Colonic mucosa (tissue), 4 donors: ENCODE results near the gene MFRP. TPM values are rescaled to one million over a fixed set of nuclear protein-coding genes. Genes with fewer than 3 reads are reported as not detected.

Experiments used
- DNase-seq: peaks from one replicate; pipeline ENCODE4 v3.0.0-alpha.2; 2020
- H3K27ac ChIP-seq: fragments of 200-600 bp; one replicate; pipeline ENCODE4 v1.8.0; 2021
- H3K27me3 ChIP-seq: fragments of 200-600 bp; one replicate; pipeline ENCODE4 v1.8.0; 2021
- H3K36me3 ChIP-seq: fragments of 200-600 bp; one replicate; pipeline ENCODE4 v1.8.0; 2021
- H3K4me1 ChIP-seq: fragments of 200-600 bp; one replicate; pipeline ENCODE4 v1.8.0; 2021; ENCODE audit warnings: mild to moderate bottlenecking
- H3K4me3 ChIP-seq: fragments of 200-600 bp; one replicate; pipeline ENCODE4 v1.8.0; 2021
- H3K9ac ChIP-seq, 2 donors: one replicate each; pipeline ENCODE4 v1.7.0; 2013; ENCODE audit warnings: control low read depth in 2 of 2, low read depth in 2 of 2, low read length in 2 of 2
- H3K9me3 ChIP-seq: fragments of 200-600 bp; one replicate; pipeline ENCODE4 v1.8.0; 2021
- CTCF ChIP-seq: fragments of 200-600 bp; IDR thresholded peaks from one replicate; pipeline ENCODE4 v1.8.0; 2022; ENCODE audit warnings: antibody characterized with exemption, mild to moderate bottlenecking
- intact Hi-C: fragments of 100-400 bp; cut with DNase I; formaldehyde crosslinking; loops from one replicate; pipeline ENCODE4 v1.14.1; 2022
- total RNA-seq, 2 donors: library from RNA; stranded (reverse); fragmentation: NEBNext Ultra II Directional in 1 of 2; extraction: Animal tissue kit (Norgen Biotek cat#: 25700) in 1 of 2; gene quantifications; one replicate each; pipeline ENCODE4 v1.2.1, GENCODE V29; 2021
- donor health status: healthy.
- donor health status: DM: no; HTN: no; CAD: no.
- donor health status: DM: no; HTN: no; CAD: no.

Gene MFRP
- total RNA-seq, 2 donors from 2014 or later, result not detected

GRCh38 chr11:119329320-119329719, 17.2 kb downstream of the MFRP start:
- intact Hi-C loops, result no loop called here
- DNase-seq, result no peak
- no peaks in the 10 kb centered on the region for H3K27me3 ChIP-seq
- H3K27ac ChIP-seq, result no peak overlapping the region
- no peaks in the 10 kb centered on the region for H3K4me1 ChIP-seq
- H3K4me3 ChIP-seq, result no peak overlapping the region
- H3K9me3 ChIP-seq, result no peaks in the 10 kb centered on the region
- no peak for TF ChIP-seq CTCF
- no peaks in the 10 kb centered on the region for H3K36me3 ChIP-seq
- H3K9ac ChIP-seq, result no peak overlapping the region

GRCh38 chr11:119324189-119324588, 22.3 kb downstream of the MFRP start:
- H3K27ac ChIP-seq, result no peak overlapping the region
- H3K36me3 ChIP-seq, result no peaks in the 10 kb centered on the region
- H3K9me3 ChIP-seq, result no peaks in the 10 kb centered on the region
- H3K4me1 ChIP-seq, result peaks cover 8% of the 10 kb centered on the region
- H3K4me3 ChIP-seq, result no peak overlapping the region
- peaks cover 6% of the 10 kb centered on the region for H3K27me3 ChIP-seq
- no peak overlapping the region for H3K9ac ChIP-seq
- no peak for TF ChIP-seq CTCF
- DNase-seq, result no peak
- intact Hi-C loops, result no loop called here

GRCh38 chr11:119323532-119324033, 22.9 kb downstream of the MFRP start:
- intact Hi-C loops, result no loop called here
- Histone ChIP-seq H3K9me3 (no peaks in the 10 kb centered on the region), H3K27me3 (peaks cover 6% of the 10 kb centered on the region), H3K36me3 (no peaks in the 10 kb centered on the region), H3K4me1 (peaks cover 8% of the 10 kb centered on the region), H3K4me3 (no peak overlapping the region), H3K27ac (no peak overlapping the region), H3K9ac (no peak overlapping the region)
- peak; percentile 75 for TF ChIP-seq CTCF
- peak; percentile 84 for DNase-seq

DNA sequence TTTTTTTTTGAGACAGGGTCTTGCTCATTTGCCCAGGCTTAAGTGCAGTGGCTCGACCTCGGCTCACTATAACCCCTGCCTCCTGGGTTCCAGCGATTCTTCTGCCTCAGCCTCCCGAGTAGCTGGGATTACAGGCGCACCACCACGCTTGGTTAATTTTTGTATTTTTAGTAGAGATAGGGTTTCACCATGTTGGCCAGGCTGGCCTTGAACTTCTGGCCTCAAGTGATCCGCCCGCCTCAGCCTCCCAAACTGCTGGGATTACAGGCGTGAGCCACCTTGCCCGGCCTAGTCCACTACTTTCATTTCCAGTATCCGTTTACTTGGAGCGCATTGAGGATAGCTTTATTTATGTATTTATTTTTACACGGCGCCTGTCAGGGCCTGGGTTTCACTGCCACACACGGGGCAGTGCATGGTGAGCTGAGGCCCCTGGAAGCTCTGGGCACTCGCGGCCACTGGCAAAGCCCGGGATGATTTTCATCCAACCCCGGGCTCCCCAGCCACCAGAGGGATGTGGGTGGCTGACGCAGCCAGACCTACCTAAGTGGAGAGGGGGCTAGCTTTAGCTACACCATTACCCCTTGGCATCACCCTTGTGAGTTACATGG, 23.5 kb downstream of the MFRP start:
- DNase-seq, result no peak
- Histone ChIP-seq H3K27me3 (peaks cover 6% of the 10 kb centered on the region), H3K4me1 (peaks cover 8% of the 10 kb centered on the region), H3K27ac (no peak overlapping the region), H3K9me3 (no peaks in the 10 kb centered on the region), H3K4me3 (no peak overlapping the region), H3K9ac (no peak overlapping the region), H3K36me3 (no peaks in the 10 kb centered on the region)
- intact Hi-C loops, result no loop called here
- no peak for TF ChIP-seq CTCF

DNA sequence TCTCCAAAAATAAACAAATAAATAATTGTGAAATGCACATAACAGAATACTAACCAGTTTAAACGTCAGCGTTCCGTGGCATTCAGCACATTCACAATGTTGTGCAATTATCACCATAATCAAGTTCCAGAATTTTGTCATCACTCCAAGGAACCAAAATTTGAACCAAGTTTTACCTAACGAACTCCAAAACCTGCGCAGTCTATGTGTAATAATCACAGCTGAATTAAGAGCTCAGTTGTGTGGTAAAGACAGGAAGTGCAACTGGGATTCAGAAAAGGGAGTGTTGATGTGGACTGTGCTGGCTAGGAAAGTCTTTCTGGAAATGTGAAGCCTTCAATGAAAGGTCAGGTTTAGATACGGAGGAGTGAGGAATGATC, 24.2 kb downstream of the MFRP start:
- Histone ChIP-seq H3K4me3 (no peak overlapping the region), H3K27ac (peak overlapping the region; percentile 62), H3K27me3 (peaks cover 6% of the 10 kb centered on the region), H3K36me3 (no peaks in the 10 kb centered on the region), H3K9me3 (no peaks in the 10 kb centered on the region), H3K9ac (no peak overlapping the region), H3K4me1 (peaks cover 8% of the 10 kb centered on the region)
- no peak for DNase-seq
- intact Hi-C loops, result no loop called here
- TF ChIP-seq CTCF, result no peak
